SK-N-SH (cell line): ENCODE results near the gene PANK3. TPM values are rescaled to one million over a fixed set of nuclear protein-coding genes. Genes with fewer than 3 reads are reported as not detected.
"Not testable (repeated sequence)": the region's sequence is repeated elsewhere in the genome, so short reads cannot be mapped to it uniquely, and the experiment has no call there.

Source experiments
- CTCF ChIA-PET: fragments of 300-600, 350-600 bp; formaldehyde crosslinking; extraction: SDS; loops from one replicate; lab custom pipeline; 2021; lab: Yijun Ruan, JAX
- POLR2A ChIA-PET: fragments of 350-600 bp; sonication (Branson Sonifier 250); formaldehyde crosslinking; extraction: SDS; loops from one replicate; lab custom pipeline; 2020; ENCODE audit warnings: antibody characterized with exemption, inconsistent platforms; lab: Yijun Ruan, JAX
- DNase-seq: peaks from one replicate; pipeline ENCODE4 v3.0.0; 2012
- H2AFZ ChIP-seq: fragments of 200-600 bp; sonication (generic); 2 replicates; pipeline ENCODE4 v1.8.1; 2016; ENCODE audit warnings: antibody characterized with exemption, mild to moderate bottlenecking, low read depth
- H3F3A ChIP-seq: fragments of 200-600 bp; sonication (generic); replicated peaks from 2 replicates; pipeline ENCODE3; 2016; ENCODE audit warnings: antibody characterized with exemption, mild to moderate bottlenecking; ENCODE audit not compliant: insufficient read depth
- H3K27ac ChIP-seq, 2 experiments: fragments of 200-500 bp in 1 of 2; fragments of 200-600 bp in 1 of 2; sonication (Bioruptor generic) in 1 of 2; sonication (generic), shearing (Covaris generic) in 1 of 2; 2 replicates each; pipeline versions ENCODE4 v1.5.1 to v1.6.1; 2014 to 2016; ENCODE audit warnings: low read depth in 2 of 2, inconsistent platforms in 1 of 2, low read length in 1 of 2, mild to moderate bottlenecking in 1 of 2, mixed read lengths in 1 of 2
- H3K27me3 ChIP-seq: fragments of 200-600 bp; sonication (generic), shearing (Covaris generic); 2 replicates; pipeline ENCODE4 v1.6.1; 2016; ENCODE audit warnings: mixed run types; ENCODE audit not compliant: insufficient read depth
- H3K36me3 ChIP-seq, 2 experiments: fragments of 200-500 bp in 1 of 2; fragments of 200-600 bp in 1 of 2; sonication (Bioruptor generic) in 1 of 2; sonication (generic) in 1 of 2; replicated peaks in 1 of 2; 2 replicates each; pipeline versions ENCODE3 to v1.5.1; 2014 to 2016; ENCODE audit warnings: low read length in 1 of 2, mild to moderate bottlenecking in 1 of 2; ENCODE audit not compliant: insufficient read depth in 2 of 2, control insufficient read depth in 1 of 2
- H3K4me1 ChIP-seq, 2 experiments: fragments of 200-500 bp in 1 of 2; fragments of 200-600 bp in 1 of 2; sonication (Bioruptor generic) in 1 of 2; sonication (generic), shearing (Covaris generic) in 1 of 2; 2 replicates each; pipeline versions ENCODE4 v1.5.1 to v1.6.1; 2014 to 2016; ENCODE audit warnings: low read depth in 1 of 2, low read length in 1 of 2, mixed run types in 1 of 2; ENCODE audit not compliant: insufficient read depth in 2 of 2, control insufficient read depth in 1 of 2
- H3K4me2 ChIP-seq: fragments of 200-600 bp; sonication (generic), shearing (Covaris generic); 2 replicates; pipeline ENCODE4 v1.6.1; 2017; ENCODE audit warnings: mixed run types
- H3K4me3 ChIP-seq, 2 experiments: fragments of 200-500 bp in 1 of 2; fragments of 200-600 bp in 1 of 2; sonication (Bioruptor generic) in 1 of 2; sonication (generic), shearing (Covaris generic) in 1 of 2; 2 replicates each; pipeline versions ENCODE4 v1.5.1 to v1.8.1; 2014 to 2016; ENCODE audit warnings: low read depth in 2 of 2, inconsistent platforms in 1 of 2, low read length in 1 of 2, mild to moderate bottlenecking in 1 of 2, mixed read lengths in 1 of 2, moderate library complexity in 1 of 2
- H3K79me2 ChIP-seq: fragments of 200-600 bp; sonication (generic); 2 replicates; pipeline ENCODE4 v1.8.1; 2017; ENCODE audit warnings: mild to moderate bottlenecking; ENCODE audit not compliant: insufficient read depth
- H3K9ac ChIP-seq: fragments of 200-600 bp; sonication (generic); 2 replicates; pipeline ENCODE4 v1.6.1; 2017; ENCODE audit warnings: mixed run types
- H3K9me2 ChIP-seq: fragments of 200-600 bp; sonication (generic); 2 replicates; pipeline ENCODE4 v1.6.1; 2017; ENCODE audit warnings: mixed run types
- H3K9me3 ChIP-seq: fragments of 200-600 bp; sonication (generic); 2 replicates; pipeline ENCODE4 v1.6.1; 2017; ENCODE audit warnings: mixed run types, mild to moderate bottlenecking, moderate library complexity
- H4K20me1 ChIP-seq: fragments of 200-600 bp; sonication (generic); 2 replicates; pipeline ENCODE4 v1.6.1; 2017; ENCODE audit warnings: mild to moderate bottlenecking, mixed run types; ENCODE audit not compliant: insufficient read depth
- FOXJ3 ChIP-seq: sonication (generic); formaldehyde crosslinking; IDR thresholded peaks from 2 replicates; pipeline ENCODE4 v1.5.1; 2020; ENCODE audit warnings: mild to moderate bottlenecking, missing genetic modification reagents
- FOXM1 ChIP-seq: IDR thresholded peaks from 2 replicates; pipeline ENCODE4 v1.4.0; 2012; ENCODE audit warnings: low read depth, mild to moderate bottlenecking
- GABPA ChIP-seq: IDR thresholded peaks from 2 replicates; pipeline ENCODE4 v1.4.0; 2012; ENCODE audit warnings: low read depth, mild to moderate bottlenecking
- GATA2 ChIP-seq: sonication (generic); formaldehyde crosslinking; IDR thresholded peaks from 2 replicates; pipeline ENCODE4 v1.5.0; 2020; ENCODE audit warnings: mild to moderate bottlenecking, missing genetic modification reagents
- IRF3 ChIP-seq: fragments of 150-350 bp; IDR thresholded peaks from 2 replicates; pipeline ENCODE4 v1.6.1; 2016; ENCODE audit warnings: mild to moderate bottlenecking, low read depth, low read length
- MXI1 ChIP-seq: IDR thresholded peaks from 2 replicates; pipeline ENCODE4 v1.6.1; 2012; ENCODE audit warnings: mild to moderate bottlenecking, low read depth, low read length, improper control_type of control experiment
- NFIC ChIP-seq: IDR thresholded peaks from 2 replicates; pipeline ENCODE4 v1.4.0; 2012; ENCODE audit warnings: borderline replicate concordance
- NRF1 ChIP-seq: IDR thresholded peaks from 2 replicates; pipeline ENCODE4 v1.6.1; 2012; ENCODE audit warnings: low read depth, mild to moderate bottlenecking, low read length
- RAD21 ChIP-seq: IDR thresholded peaks from 2 replicates; pipeline ENCODE4 v1.6.1; 2012; ENCODE audit warnings: mild to moderate bottlenecking, low read length
- REST ChIP-seq: IDR thresholded peaks from 2 replicates; pipeline ENCODE4 v1.6.1; 2012; ENCODE audit warnings: mild to moderate bottlenecking, low read depth, low read length, moderate library complexity
- SIN3A ChIP-seq: IDR thresholded peaks from 2 replicates; pipeline ENCODE4 v1.6.1; 2012; ENCODE audit warnings: low read depth, mild to moderate bottlenecking, low read length, moderate library complexity, borderline replicate concordance
- SMC3 ChIP-seq: IDR thresholded peaks from 2 replicates; pipeline ENCODE4 v1.6.1; 2012; ENCODE audit warnings: low read depth, low read length, improper control_type of control experiment
- TCF12 ChIP-seq: IDR thresholded peaks from 2 replicates; pipeline ENCODE4 v1.4.0; 2012
- WGBS: methylation state at CpG from one replicate; pipeline ENCODE4 v1.1.6; 2017; ENCODE audit warnings: low lambda C conversion rate; 5-methylcytosine and 5-hydroxymethylcytosine counted together
- polyA plus RNA-seq, 3 experiments: library from polyadenylated mRNA; depleted of rRNA; stranded (reverse); fragments of >200 nt; gene quantifications; 2 replicates each; pipeline ENCODE4 v1.2.3, GENCODE V29; 2012

PANK3 gene
- polyA plus RNA-seq, 1 of the 3 experiments (the other 2 are of a cell fraction): 6.1 TPM

DNA sequence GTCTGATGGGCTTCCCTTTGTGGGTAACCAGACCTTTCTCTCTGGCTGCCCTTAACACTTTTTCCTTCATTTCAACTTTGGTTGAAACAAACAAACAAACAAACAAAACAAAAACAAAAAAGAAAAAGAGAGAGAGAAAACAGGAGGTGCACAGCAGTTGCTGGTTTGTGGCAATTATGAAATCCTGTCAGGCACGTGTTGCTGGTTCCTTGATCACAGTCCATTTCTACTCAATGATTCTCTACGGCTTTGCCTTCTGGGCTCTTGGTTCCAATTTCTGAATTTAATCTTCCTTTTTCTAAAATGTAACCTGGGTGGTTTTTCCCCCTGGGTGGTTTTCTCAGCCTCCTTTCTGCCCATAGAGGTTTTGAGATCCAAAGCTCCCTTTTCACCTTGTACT is 17.8 kb upstream of the PANK3 start:
- H4K20me1 ChIP-seq: no peaks in the 10 kb centered on the region
- H2AFZ ChIP-seq: no peak overlapping the region
- TF ChIP-seq SIN3A (no peak), NFIC (no peak), REST (no peak), MXI1 (no peak), IRF3 (no peak), FOXM1 (no peak), FOXJ3 (CRISPR knock-in tag) (no peak), SMC3 (no peak), RAD21 (no peak), TCF12 (no peak), GATA2 (CRISPR knock-in tag) (no peak), NRF1 (no peak), GABPA (no peak)
- H3K36me3 ChIP-seq: no peaks in the 10 kb centered on the region
- no peaks in the 10 kb centered on the region for H3K27me3 ChIP-seq
- 87% methylated on average over 2 of the region's 2 CpGs for WGBS
- H3K9me2 ChIP-seq: no peaks in the 10 kb centered on the region
- H3K79me2 ChIP-seq: no peaks in the 10 kb centered on the region
- no peak for DNase-seq
- CTCF ChIA-PET: no interaction called here
- H3F3A ChIP-seq: no peaks in the 10 kb centered on the region
- no peaks in the 10 kb centered on the region for H3K9me3 ChIP-seq
- no peak overlapping the region for H3K27ac ChIP-seq
- no peak overlapping the region for H3K4me2 ChIP-seq
- peaks cover 0 to 12% of the 10 kb centered on the region in 2 experiments; a peak in 2 of 4 replicates for H3K4me1 ChIP-seq
- no peak overlapping the region for H3K4me3 ChIP-seq
- POLR2A ChIA-PET: interaction anchor here (1.1 kb wide), 1 partner anchor 17 kb away, joined by 4 read pairs; the partner anchor contains the start of gene PANK3
- H3K9ac ChIP-seq: no peak overlapping the region

GRCh38 chr5:168596122-168596521 is 17.0 kb upstream of the PANK3 start:
- H3F3A ChIP-seq, DNase-seq, CTCF ChIA-PET, POLR2A ChIA-PET, H3K9me2 ChIP-seq, H3K9ac ChIP-seq, H3K79me2 ChIP-seq, H3K36me3 ChIP-seq, H2AFZ ChIP-seq, H3K27ac ChIP-seq, H3K27me3 ChIP-seq, H3K9me3 ChIP-seq, H4K20me1 ChIP-seq, H3K4me2 ChIP-seq, H3K4me3 ChIP-seq: not testable (repeated sequence)
- peaks cover 0 to 12% of the 10 kb centered on the region in 2 experiments; a peak in 2 of 4 replicates for H3K4me1 ChIP-seq
- WGBS: 65% methylated on average over 1 of the region's 1 CpG
